Peyer's patch (tissue), 4 donors: ENCODE results near the gene LCN2. TPM values are rescaled to one million over a fixed set of nuclear protein-coding genes. Genes with fewer than 3 reads are reported as not detected.

ENCODE experiments used
- DNase-seq, 3 donors: peaks; one replicate each; pipeline ENCODE4 v3.0.0-alpha.2; 2017 to 2019
- H3K27ac ChIP-seq, 4 donors: fragments of 200-600 bp; sonication (generic); one replicate each; pipeline ENCODE4 v1.5.1; 2016 to 2019
- H3K27me3 ChIP-seq, 2 donors: fragments of 200-600 bp; sonication (generic); one replicate each; pipeline ENCODE4 v1.5.1; 2019
- H3K36me3 ChIP-seq, 3 donors: fragments of 200-600 bp; sonication (generic); one replicate each; pipeline ENCODE4 v1.5.1; 2016 to 2019
- H3K4me1 ChIP-seq, 4 donors: fragments of 200-600 bp; sonication (generic); one replicate each; pipeline ENCODE4 v1.5.1; 2016 to 2019
- H3K4me3 ChIP-seq, 4 donors: fragments of 200-600 bp; sonication (generic); 1 replicate in 3 of 4; 2 replicates in 1 of 4; pipeline ENCODE4 v1.5.1; 2016 to 2019; ENCODE audit warnings: mild to moderate bottlenecking in 1 of 4
- H3K9me3 ChIP-seq, 4 donors: fragments of 200-600 bp; sonication (generic); one replicate each; pipeline ENCODE4 v1.5.1; 2016 to 2019; ENCODE audit warnings: mild to moderate bottlenecking in 1 of 4
- CTCF ChIP-seq, 6 experiments: fragments of 450-650 bp in 4 of 6; fragments of 200-600 bp in 2 of 6; sonication (generic) in 1 of 6; IDR thresholded peaks; one replicate each; pipeline ENCODE4 v1.5.1; 2017 to 2019; ENCODE audit warnings: antibody characterized with exemption in 6 of 6, mild to moderate bottlenecking in 3 of 6, moderate library complexity in 1 of 6
- POLR2A ChIP-seq, 2 donors: fragments of 450-650 bp; IDR thresholded peaks; one replicate each; pipeline ENCODE4 v1.5.1; 2017; ENCODE audit warnings: antibody characterized with exemption in 2 of 2, mild to moderate bottlenecking in 2 of 2, moderate library complexity in 2 of 2
- total RNA-seq, 4 donors: library from RNA; depleted of rRNA; stranded (reverse); fragments of >200 nt; gene quantifications; one replicate each; pipeline ENCODE4 v1.1.0, GENCODE V29; 2016

LCN2 gene
- total RNA-seq, 4 donors from 2014 or later: 1.9 to 191 (median 37.1) TPM

DNA sequence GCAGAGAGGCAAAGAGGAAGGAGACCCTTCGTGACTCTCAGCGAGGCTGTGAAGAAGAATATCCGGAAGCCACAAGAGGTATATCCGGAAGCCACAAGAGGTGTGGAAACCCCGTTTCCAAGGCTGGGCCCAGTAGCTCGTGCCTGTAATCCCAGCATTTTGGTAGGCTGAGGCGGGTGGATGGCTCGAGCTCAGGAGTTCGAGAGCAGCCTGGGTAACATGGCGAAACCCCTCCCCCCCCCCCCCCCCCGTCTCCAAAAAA, 10.2 kb downstream of the LCN2 start:
- Histone ChIP-seq H3K27me3 (no peaks in the 10 kb centered on the region), H3K4me1 (no peaks in the 10 kb centered on the region), H3K9me3 (no peaks in the 10 kb centered on the region), H3K27ac (peak overlapping the region; percentile 67 to 80 (median 78)), H3K4me3 (peak overlapping the region; percentile 66 to 77 (median 69)), H3K36me3 (peaks cover 0 to 18% (median 0%) of the 10 kb centered on the region in 3 donors)
- TF ChIP-seq CTCF (IDR thresholded peaks at IDR 0.05) (no peak), POLR2A (IDR thresholded peaks at IDR 0.05) (no peak)
- peak in 2 of 3 donors; percentile 38 to 58 for DNase-seq

DNA sequence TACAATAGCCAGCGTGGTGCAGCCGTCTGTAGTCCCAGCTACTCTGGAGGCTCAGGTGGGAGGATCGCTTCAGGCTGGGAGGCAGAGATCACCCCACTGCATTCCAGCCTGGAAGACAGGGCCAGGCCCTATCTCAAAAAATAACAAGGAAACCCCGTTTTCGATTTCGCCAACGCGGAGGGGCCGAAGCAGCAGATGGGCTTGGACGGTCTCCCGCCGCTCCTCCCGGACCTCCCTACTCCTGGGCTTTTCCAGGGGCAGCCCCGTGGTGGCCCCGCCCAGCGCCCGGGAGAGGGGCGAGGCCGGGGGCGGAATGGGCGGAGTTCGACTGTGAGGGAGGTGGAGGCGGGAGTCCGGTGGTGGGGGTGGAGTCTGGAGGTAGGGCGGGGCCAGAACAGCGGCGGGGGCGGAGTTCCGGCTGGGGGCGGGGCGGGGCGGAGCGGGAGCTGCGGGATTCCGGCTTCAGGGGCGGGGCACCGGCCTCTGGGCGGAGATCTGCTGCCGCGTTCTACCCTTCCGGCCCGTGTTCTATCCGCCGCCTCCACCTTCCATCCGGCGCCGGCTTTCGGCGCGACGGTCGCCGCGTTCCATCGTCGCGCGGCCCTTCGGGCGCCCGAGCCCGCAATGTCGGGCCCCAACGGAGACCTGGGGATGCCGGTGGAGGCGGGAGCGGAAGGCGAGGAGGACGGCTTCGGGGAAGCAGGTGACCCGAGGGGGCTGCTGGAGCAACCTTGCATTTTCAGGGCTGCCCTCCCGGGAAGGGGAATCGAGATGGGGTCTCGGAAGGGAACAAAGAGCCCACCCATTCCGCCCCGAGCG, 10.7 kb downstream of the LCN2 start, which contains the start of gene BBLN:
BBLN (plus strand) TSS at position 482 of the 819 bp plus-strand sequence; CDS start at position 625, 143 bp downstream.
- TF ChIP-seq CTCF (IDR thresholded peaks at IDR 0.05) (no peak), POLR2A (IDR thresholded peaks at IDR 0.05) (peak; percentile 42 to 59)
- peak within 1 kb of the TSS; percentile 67 to 80 (median 78) for H3K27ac ChIP-seq
- no peaks in the 10 kb centered on the region for H3K9me3 ChIP-seq

GRCh38 chr9:128160603-128160987, 11.3 kb downstream of the LCN2 start:
- no peak for DNase-seq
- H3K4me3 ChIP-seq: peak overlapping the region; percentile 66 to 77 (median 69)
- TF ChIP-seq CTCF (IDR thresholded peaks at IDR 0.05) (no peak), POLR2A (IDR thresholded peaks at IDR 0.05) (no peak)
- H3K27me3 ChIP-seq: no peaks in the 10 kb centered on the region
- H3K9me3 ChIP-seq: no peaks in the 10 kb centered on the region
- peak overlapping the region; percentile 67 to 80 (median 74) for H3K27ac ChIP-seq
- no peaks in the 10 kb centered on the region for H3K4me1 ChIP-seq
- H3K36me3 ChIP-seq: peaks cover 0 to 25% (median 0%) of the 10 kb centered on the region in 3 donors

More for the DNA sequence above, 10.7 kb downstream of the LCN2 start, which contains the start of gene BBLN:
- Histone ChIP-seq H3K4me1 (no peaks in the 10 kb centered on the region), H3K27me3 (no peaks in the 10 kb centered on the region), H3K36me3 (peaks cover 0 to 21% (median 0%) of the 10 kb centered on the region in 3 donors), H3K4me3 (peak within 1 kb of the TSS; percentile 66 to 77 (median 69))
- peak; percentile 92 to 98 (median 97) for DNase-seq

- Histone ChIP-seq H3K36me3 (peaks cover 0 to 32% (median 0%) of the 10 kb centered on the region in 3 donors), H3K4me3 (peak overlapping the region in 1 of 4 donors; percentile 69), H3K27me3 (no peaks in the 10 kb centered on the region), H3K9me3 (no peaks in the 10 kb centered on the region), H3K27ac (no peak overlapping the region), H3K4me1 (no peaks in the 10 kb centered on the region)
- TF ChIP-seq CTCF (IDR thresholded peaks at IDR 0.05) (no peak), POLR2A (IDR thresholded peaks at IDR 0.05) (no peak)
- no peak for DNase-seq
These were observed 12.1 kb downstream of the LCN2 start for GRCh38 chr9:128161215-128161902.

DNA sequence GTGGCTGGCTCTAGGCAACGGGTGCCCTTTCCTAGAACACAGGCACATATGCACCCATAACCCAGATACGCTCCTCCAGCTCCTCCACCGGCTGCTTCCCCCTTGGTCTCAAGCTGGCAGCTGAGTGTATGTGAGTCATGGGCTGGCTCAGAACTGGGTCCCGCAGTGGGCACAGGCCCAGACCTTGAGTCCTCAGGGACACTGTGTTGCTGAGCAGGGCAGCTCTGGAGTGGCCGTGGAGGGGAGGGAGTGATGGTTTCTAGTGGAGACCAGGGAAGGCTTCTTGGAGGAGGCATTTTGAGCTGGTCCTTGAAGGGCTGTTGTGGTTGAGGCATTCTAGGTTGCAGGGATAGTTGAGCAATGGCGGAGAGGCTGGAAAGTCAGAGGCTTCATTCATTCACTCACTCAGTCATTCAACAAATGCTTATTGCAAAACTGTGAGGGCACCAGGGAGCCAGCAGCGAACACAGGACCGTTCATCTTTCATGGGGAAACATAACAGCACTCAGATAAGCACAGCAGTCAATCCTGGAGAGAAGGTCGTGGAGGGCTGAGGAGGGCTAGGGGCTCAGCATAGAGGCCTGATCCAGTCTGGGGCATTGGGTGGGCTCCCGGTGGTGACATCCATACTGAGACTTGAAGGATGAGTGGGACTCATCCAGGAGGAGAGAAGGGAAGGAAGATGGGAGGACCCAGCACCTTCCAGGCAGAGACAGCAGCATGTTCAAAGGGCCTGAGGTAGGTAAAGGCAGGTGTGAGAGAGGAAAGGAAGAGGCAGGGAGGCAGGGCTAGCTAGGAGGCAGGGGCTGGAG, 13.2 kb downstream of the LCN2 start:
- H3K27ac ChIP-seq: no peak overlapping the region
- no peak overlapping the region for H3K4me3 ChIP-seq
- no peaks in the 10 kb centered on the region for H3K9me3 ChIP-seq
- no peak for TF ChIP-seq CTCF (IDR thresholded peaks at IDR 0.05)
- no peak for TF ChIP-seq POLR2A (IDR thresholded peaks at IDR 0.05)
- no peak for DNase-seq
- no peaks in the 10 kb centered on the region for H3K4me1 ChIP-seq
- H3K36me3 ChIP-seq: peaks cover 0 to 43% (median 0%) of the 10 kb centered on the region in 3 donors
- no peaks in the 10 kb centered on the region for H3K27me3 ChIP-seq
